ENCODE measurements around the gene ESPL1.

The ESPL1 gene

GRCh38 chr12:53333845-53334244 lies 65.7 kb downstream of the ESPL1 start:
- no peak for DNase-seq (ENCODE audit: low read depth in 2 of 2, low spot score in 1 of 2)

- DNase-seq (ENCODE audit: low read depth in 2 of 2, low spot score in 1 of 2): no peak
Measured at GRCh38 chr12:53334822-53335221, 66.7 kb downstream of the ESPL1 start.

DNA sequence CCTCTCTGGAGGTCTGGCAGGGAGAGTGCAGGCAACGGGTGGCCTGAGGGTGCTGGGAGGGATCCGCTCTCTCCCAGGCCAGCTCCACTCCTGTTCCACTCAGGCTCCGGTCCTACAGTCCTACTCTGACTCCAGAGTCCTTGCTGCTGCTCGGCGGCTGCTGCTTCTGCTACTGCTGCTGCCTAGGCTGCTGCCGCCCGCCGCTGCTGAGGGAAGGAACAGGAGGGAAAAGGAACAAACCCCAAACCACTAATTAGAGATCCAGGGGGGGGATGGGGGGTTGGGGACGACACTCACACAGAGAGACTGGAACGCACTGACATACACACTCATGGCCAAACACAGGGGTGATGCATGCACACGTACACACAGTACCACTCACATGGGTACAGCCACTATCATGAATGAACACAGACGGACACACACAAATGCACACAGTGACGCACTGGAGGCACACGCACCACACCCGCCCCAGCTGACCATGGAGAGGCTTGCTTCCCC lies 68.1 kb downstream of the ESPL1 start, which contains the start of gene SP7:
SP7 (minus strand) TSS at position 174 of the 501 bp plus-strand sequence. CDS start 708 bp downstream, outside the sequence.
- DNase-seq (ENCODE audit: low read depth in 2 of 2, low spot score in 1 of 2): no peak

DNA sequence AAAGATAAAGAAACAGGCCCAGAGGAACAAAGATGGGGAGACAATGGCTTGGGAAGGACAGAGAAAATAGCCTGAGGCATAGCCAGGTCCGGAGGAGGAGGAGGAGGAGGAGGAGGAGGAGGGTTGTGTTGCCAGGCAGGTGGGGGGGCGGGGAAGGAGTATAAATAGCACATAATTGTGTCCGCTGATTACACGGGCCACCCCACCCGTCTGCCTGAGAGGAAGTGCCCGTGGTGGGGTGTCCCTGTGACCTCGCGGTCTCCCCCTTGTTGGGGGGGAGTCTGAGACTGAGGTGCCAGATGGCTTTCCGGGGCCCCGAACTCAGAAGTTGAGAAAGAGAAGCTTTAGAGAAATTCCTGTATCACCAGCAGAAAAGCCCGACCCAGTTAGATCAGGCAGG lies 69.9 kb downstream of the ESPL1 start:
- DNase-seq (ENCODE audit: low read depth in 2 of 2, low spot score in 1 of 2): no peak

DNA sequence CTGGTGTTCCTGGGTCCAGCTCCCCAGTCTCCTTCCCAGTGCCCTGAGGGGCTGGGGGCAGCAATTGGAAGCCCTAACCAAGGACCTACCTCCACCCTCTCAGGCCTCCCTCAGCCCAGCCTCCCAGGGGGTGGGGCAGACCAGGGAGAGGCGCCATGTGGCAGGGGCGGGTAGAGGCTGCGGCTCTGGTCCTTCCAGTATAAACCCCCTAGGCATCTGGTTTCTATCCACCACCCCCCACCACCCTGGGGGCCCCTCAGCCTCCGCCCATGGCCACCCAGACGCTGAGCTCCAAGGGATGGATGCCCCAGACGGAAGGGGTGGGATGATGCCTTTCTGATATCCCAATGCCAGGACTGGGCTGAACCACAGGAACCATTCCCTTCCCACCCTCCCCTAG lies 70.8 kb downstream of the ESPL1 start:
- DNase-seq (ENCODE audit: low read depth in 2 of 2, low spot score in 1 of 2): no peak

- DNase-seq (ENCODE audit: low read depth in 2 of 2, low spot score in 1 of 2): no peak
Measured at GRCh38 chr12:53340398-53340797, 72.3 kb downstream of the ESPL1 start.
